HepG2 (cell line): ENCODE measurements around the gene SIRT7. TPM values are rescaled to one million over a fixed set of nuclear protein-coding genes. Genes with fewer than 3 reads are reported as not detected.
A peak's percentile ranks its signal among the peaks of the same experiment; 100 is the strongest.

Experiments used
- ARNT2 ChIP-seq: sonication (generic); formaldehyde crosslinking; IDR thresholded peaks from 2 replicates; pipeline ENCODE4 v1.8.0; 2022; ENCODE audit warnings: mild to moderate bottlenecking, low read depth, missing genetic modification reagents, moderate library complexity
- GATAD1 ChIP-seq: IDR thresholded peaks from 2 replicates; pipeline ENCODE4 v1.6.1; 2016; ENCODE audit warnings: missing genetic modification reagents, missing compliant biosample characterization
- GZF1 ChIP-seq: sonication (generic); formaldehyde crosslinking; IDR thresholded peaks from 2 replicates; pipeline ENCODE4 v1.5.1; 2020; ENCODE audit warnings: mild to moderate bottlenecking, missing genetic modification reagents
- HDAC1 ChIP-seq: sonication (generic); formaldehyde crosslinking; IDR thresholded peaks from 2 replicates; pipeline ENCODE4 v1.5.1; 2020; ENCODE audit warnings: mild to moderate bottlenecking, missing genetic modification reagents
- KAT2B ChIP-seq: fragments of 150-350 bp; IDR thresholded peaks from 2 replicates; pipeline ENCODE4 v1.6.1; 2014; ENCODE audit warnings: low read depth, low read length, borderline replicate concordance
- MAFK ChIP-seq, 2 experiments: IDR thresholded peaks in 1 of 2; conservative IDR thresholded peaks in 1 of 2; 2 replicates each; pipeline ENCODE4 v1.6.1; 2011; ENCODE audit warnings: improper control_type of control experiment in 2 of 2, low read length in 2 of 2
- MATR3 ChIP-seq: sonication (generic); formaldehyde crosslinking; IDR thresholded peaks from 2 replicates; pipeline ENCODE4 v1.4.0; 2020; ENCODE audit warnings: missing genetic modification reagents
- MXD4 ChIP-seq: IDR thresholded peaks from 2 replicates; pipeline ENCODE4 v1.6.1; 2016; ENCODE audit warnings: mild to moderate bottlenecking, missing biosample characterization, missing genetic modification reagents
- NFE2L1 ChIP-seq: sonication (generic); formaldehyde crosslinking; IDR thresholded peaks from 2 replicates; pipeline ENCODE4 v1.4.0; 2020; ENCODE audit warnings: missing genetic modification reagents, mild to moderate bottlenecking, borderline replicate concordance
- TARDBP ChIP-seq: sonication (generic); formaldehyde crosslinking; IDR thresholded peaks from 2 replicates; pipeline ENCODE4 v1.8.0; 2022; ENCODE audit warnings: mild to moderate bottlenecking, missing genetic modification reagents
- THAP11 ChIP-seq: IDR thresholded peaks from 2 replicates; pipeline ENCODE4 v1.6.1; 2016; ENCODE audit warnings: missing biosample characterization, missing genetic modification reagents
- TSC22D2 ChIP-seq: sonication (generic); formaldehyde crosslinking; IDR thresholded peaks from 2 replicates; pipeline ENCODE4 v1.5.1; 2020; ENCODE audit warnings: missing genetic modification reagents, mild to moderate bottlenecking, borderline replicate concordance
- ZBTB42 ChIP-seq: sonication (generic); formaldehyde crosslinking; IDR thresholded peaks from 2 replicates; pipeline ENCODE4 v1.5.0; 2020; ENCODE audit warnings: mild to moderate bottlenecking, missing genetic modification reagents
- ZC3H4 ChIP-seq: sonication (generic); formaldehyde crosslinking; IDR thresholded peaks from 2 replicates; pipeline ENCODE4 v1.4.0; 2020; ENCODE audit warnings: missing genetic modification reagents, borderline replicate concordance
- ZNF335 ChIP-seq: sonication (generic); formaldehyde crosslinking; IDR thresholded peaks from 2 replicates; pipeline ENCODE4 v1.4.0; 2020; ENCODE audit warnings: missing genetic modification reagents
- ZNF446 ChIP-seq: sonication (generic); formaldehyde crosslinking; IDR thresholded peaks from 2 replicates; pipeline ENCODE4 v1.5.0; 2020; ENCODE audit warnings: mild to moderate bottlenecking, missing genetic modification reagents
- polyA plus RNA-seq, 8 experiments: library from polyadenylated mRNA; depleted of rRNA in 3 of 8; stranded (reverse) in 7 of 8; unstranded in 1 of 8; fragments of >200 nt; fragmentation: Illumina TruSeq in 4 of 8; extraction: Trizol in 4 of 8; gene quantifications; 2 replicates each; pipeline versions ENCODE4 v1.2.1 to v1.2.3, GENCODE V29; 2011 to 2016; ENCODE audit warnings: low read depth in 4 of 8, missing spikeins in 1 of 8, mixed read lengths in 1 of 8; ENCODE audit not compliant: insufficient read depth in 1 of 8
- total RNA-seq, 5 experiments: library from RNA; depleted of rRNA; stranded (reverse); fragments of >200 nt; fragmentation: Illumina TruSeq; extraction: Trizol; gene quantifications; 2 replicates each; pipeline ENCODE4 v1.2.3, GENCODE V29; 2016; ENCODE audit warnings: low read depth in 1 of 5
- TF ChIP-seq, protein P1 (sequence below): sonication (generic); formaldehyde crosslinking; IDR thresholded peaks from one replicate; pipeline ENCODE4 v1.5.1; 2020; ENCODE audit warnings: mild to moderate bottlenecking, missing genetic modification reagents; ENCODE audit errors: not compliant biosample characterization
- TF ChIP-seq, protein P2 (sequence below): sonication (generic); formaldehyde crosslinking; IDR thresholded peaks from 2 replicates; pipeline ENCODE4 v1.5.0; 2020; ENCODE audit warnings: missing genetic modification reagents, mild to moderate bottlenecking, borderline replicate concordance
- TF ChIP-seq, protein P3 (sequence below): sonication (generic); formaldehyde crosslinking; IDR thresholded peaks from 2 replicates; pipeline ENCODE4 v1.5.0; 2020; ENCODE audit warnings: mild to moderate bottlenecking, missing genetic modification reagents

The SIRT7 gene
- total and polyA plus RNA-seq, 2 of the 13 experiments (the other 11 are each of a cell fraction or from before 2014, with no cell fraction given), result 8.3 to 24.8 TPM

DNA sequence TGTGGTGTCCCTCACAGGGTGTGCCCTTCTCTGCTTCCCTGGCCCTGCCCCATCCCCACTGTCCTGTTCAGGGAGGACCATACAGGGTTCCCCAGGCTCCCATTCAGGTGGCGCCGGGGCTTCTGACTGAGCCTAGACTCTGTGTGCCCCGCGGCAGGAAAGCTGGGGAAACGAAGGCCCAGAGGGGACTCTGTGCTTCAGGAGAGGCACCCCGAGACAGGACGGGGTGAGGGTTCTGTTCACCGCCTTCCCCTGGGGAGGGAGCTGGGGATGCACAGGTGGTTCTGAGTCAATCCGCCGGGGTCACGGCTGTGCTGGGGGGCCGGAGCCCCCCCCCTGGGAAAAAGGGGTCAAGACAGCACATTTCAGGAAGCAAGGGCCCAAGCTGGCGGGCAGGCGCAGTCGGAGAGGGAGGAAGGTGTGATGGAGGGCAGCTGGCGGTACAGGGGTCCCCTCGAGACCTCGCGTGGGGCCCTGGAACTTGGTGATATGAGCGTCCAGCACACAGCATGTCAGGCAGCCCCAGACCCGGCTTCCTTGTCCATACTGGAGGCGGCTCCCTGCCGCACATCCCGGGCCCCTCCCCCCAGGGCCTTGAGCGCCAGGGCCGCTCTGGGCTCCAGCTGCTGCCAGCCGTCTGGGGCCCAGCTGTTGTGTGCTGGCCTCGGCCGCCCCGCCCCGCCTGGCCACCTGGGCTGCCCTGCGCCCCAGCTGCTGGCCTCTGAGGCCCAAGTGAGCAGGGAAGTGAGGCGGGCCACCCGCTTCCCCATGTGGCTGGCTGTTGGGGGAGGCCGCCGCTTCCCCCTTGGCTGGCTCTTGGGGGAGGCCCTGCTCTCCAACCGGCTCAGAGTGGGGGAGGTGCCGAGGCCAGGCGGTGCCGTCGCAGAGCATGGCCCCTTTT, 48.6 kb upstream of the SIRT7 start (continued):
- TF ChIP-seq, protein P1, sequence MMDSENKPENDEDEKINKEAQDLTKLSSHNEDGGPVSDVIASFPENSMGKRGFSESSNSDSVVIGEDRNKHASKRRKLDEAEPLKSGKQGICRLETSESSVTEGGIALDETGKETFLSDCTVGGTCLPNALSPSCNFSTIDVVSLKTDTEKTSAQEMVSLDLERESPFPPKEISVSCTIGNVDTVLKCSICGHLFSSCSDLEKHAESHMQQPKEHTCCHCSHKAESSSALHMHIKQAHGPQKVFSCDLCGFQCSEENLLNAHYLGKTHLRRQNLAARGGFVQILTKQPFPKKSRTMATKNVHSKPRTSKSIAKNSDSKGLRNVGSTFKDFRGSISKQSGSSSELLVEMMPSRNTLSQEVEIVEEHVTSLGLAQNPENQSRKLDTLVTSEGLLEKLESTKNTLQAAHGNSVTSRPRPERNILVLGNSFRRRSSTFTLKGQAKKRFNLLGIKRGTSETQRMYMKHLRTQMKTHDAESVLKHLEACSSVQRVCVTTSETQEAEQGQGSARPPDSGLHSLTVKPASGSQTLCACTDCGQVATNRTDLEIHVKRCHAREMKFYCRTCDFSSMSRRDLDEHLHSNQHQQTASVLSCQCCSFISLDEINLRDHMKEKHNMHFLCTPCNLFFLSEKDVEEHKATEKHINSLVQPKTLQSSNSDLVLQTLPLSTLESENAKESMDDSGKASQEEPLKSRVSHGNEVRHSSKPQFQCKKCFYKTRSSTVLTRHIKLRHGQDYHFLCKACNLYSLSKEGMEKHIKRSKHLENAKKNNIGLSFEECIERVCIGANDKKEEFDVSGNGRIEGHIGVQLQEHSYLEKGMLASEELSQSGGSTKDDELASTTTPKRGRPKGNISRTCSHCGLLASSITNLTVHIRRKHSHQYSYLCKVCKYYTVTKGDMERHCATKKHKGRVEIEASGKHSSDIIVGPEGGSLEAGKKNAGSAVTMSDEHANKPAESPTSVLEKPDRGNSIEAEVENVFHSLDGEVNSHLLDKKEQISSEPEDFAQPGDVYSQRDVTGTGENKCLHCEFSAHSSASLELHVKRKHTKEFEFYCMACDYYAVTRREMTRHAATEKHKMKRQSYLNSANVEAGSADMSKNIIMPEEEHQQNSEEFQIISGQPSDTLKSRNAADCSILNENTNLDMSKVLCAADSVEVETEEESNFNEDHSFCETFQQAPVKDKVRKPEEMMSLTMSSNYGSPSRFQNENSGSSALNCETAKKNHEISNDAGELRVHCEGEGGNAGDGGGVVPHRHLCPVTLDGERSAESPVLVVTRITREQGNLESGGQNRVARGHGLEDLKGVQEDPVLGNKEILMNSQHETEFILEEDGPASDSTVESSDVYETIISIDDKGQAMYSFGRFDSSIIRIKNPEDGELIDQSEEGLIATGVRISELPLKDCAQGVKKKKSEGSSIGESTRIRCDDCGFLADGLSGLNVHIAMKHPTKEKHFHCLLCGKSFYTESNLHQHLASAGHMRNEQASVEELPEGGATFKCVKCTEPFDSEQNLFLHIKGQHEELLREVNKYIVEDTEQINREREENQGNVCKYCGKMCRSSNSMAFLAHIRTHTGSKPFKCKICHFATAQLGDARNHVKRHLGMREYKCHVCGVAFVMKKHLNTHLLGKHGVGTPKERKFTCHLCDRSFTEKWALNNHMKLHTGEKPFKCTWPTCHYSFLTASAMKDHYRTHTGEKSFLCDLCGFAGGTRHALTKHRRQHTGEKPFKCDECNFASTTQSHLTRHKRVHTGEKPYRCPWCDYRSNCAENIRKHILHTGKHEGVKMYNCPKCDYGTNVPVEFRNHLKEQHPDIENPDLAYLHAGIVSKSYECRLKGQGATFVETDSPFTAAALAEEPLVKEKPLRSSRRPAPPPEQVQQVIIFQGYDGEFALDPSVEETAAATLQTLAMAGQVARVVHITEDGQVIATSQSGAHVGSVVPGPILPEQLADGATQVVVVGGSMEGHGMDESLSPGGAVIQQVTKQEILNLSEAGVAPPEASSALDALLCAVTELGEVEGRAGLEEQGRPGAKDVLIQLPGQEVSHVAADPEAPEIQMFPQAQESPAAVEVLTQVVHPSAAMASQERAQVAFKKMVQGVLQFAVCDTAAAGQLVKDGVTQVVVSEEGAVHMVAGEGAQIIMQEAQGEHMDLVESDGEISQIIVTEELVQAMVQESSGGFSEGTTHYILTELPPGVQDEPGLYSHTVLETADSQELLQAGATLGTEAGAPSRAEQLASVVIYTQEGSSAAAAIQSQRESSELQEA (CRISPR knock-in tag), result no peak
- TF ChIP-seq MXD4 (CRISPR knock-in tag) (peak; percentile 95), NFE2L1 (CRISPR knock-in tag) (no peak), TARDBP (CRISPR knock-in tag) (peak; percentile 93), KAT2B (no peak), MATR3 (CRISPR knock-in tag) (no peak), ARNT2 (CRISPR knock-in tag) (peak; percentile 88), TSC22D2 (CRISPR knock-in tag) (peak; percentile 95; the same call in 1 of the 2 replicates), ZNF446 (CRISPR knock-in tag) (peak; percentile 80; the same call in 1 of the 2 replicates), MAFK (conservative IDR thresholded peaks at IDR 0.05 in 1 of 2, IDR thresholded peaks at IDR 0.05 in 1 of 2; ENCODE audit: low read length in 2 of 2) (no peak), GATAD1 (peak; percentile 72), ZNF335 (CRISPR knock-in tag) (0 out of 2 replicates have a peak, but pooled peaks have one; percentile 33), THAP11 (CRISPR knock-in tag) (peak; percentile 83), ZBTB42 (CRISPR knock-in tag) (peak; percentile 100), HDAC1 (peak; percentile 98), GZF1 (CRISPR knock-in tag) (peak; percentile 91; the same call in 1 of the 2 replicates), ZC3H4 (CRISPR knock-in tag) (peak; percentile 81; the same call in 1 of the 2 replicates)
- TF ChIP-seq, protein P2, sequence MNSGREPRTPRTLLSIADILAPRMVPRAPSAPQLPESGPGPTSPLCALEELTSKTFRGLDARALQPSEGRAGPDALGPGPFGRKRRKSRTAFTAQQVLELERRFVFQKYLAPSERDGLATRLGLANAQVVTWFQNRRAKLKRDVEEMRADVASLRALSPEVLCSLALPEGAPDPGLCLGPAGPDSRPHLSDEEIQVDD, result peak; percentile 70; the same call in 1 of the 2 replicates
- TF ChIP-seq, protein P3, sequence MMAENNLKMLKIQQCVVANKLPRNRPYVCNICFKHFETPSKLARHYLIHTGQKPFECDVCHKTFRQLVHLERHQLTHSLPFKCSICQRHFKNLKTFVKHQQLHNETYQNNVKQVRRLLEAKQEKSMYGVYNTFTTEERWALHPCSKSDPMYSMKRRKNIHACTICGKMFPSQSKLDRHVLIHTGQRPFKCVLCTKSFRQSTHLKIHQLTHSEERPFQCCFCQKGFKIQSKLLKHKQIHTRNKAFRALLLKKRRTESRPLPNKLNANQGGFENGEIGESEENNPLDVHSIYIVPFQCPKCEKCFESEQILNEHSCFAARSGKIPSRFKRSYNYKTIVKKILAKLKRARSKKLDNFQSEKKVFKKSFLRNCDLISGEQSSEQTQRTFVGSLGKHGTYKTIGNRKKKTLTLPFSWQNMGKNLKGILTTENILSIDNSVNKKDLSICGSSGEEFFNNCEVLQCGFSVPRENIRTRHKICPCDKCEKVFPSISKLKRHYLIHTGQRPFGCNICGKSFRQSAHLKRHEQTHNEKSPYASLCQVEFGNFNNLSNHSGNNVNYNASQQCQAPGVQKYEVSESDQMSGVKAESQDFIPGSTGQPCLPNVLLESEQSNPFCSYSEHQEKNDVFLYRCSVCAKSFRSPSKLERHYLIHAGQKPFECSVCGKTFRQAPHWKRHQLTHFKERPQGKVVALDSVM (CRISPR knock-in tag), result peak; percentile 86
